ENCODE results near the gene ALKAL2. TPM values are rescaled to one million over a fixed set of nuclear protein-coding genes. Genes with fewer than 3 reads are reported as not detected.
"Not testable (repeated sequence)": the region's sequence is repeated elsewhere in the genome, so short reads cannot be mapped to it uniquely, and the experiment has no call there.

ALKAL2 gene
- 10 to 100 TPM; 11.0 to 28.8 (median 16.4) TPM for polyA plus RNA-seq

GRCh38 chr2:287911-288757 is at the start of gene ALKAL2:
Gene ALKAL2 (minus strand): TSS chr2:288091. CDS start chr2:287835, 256 bp downstream.
- H3K27ac ChIP-seq (ENCODE audit: low read depth, low read length), result no peak within 1 kb of the TSS
- 1% methylated on average over 88 to 128 of the region's 128 CpGs for WGBS, 3 donors

- H3K27ac ChIP-seq (ENCODE audit: low read depth, low read length), result not testable (repeated sequence)
- WGBS, 3 donors, result 95 to 96% (median 96%) methylated on average over 2 of the region's 2 CpGs
These were observed 49.1 kb upstream of the ALKAL2 start for GRCh38 chr2:336949-337348.

- H3K27ac ChIP-seq (ENCODE audit: low read depth, low read length), result no peak overlapping the region
- 66 to 89% (median 80%) methylated on average over 4 of the region's 4 CpGs for WGBS, 3 donors
These were observed 48.5 kb upstream of the ALKAL2 start for GRCh38 chr2:336360-336759.

GRCh38 chr2:332592-332991 is 44.7 kb upstream of the ALKAL2 start:
- WGBS, 3 donors, result 32 to 37% (median 33%) methylated on average over 3 of the region's 3 CpGs
- H3K27ac ChIP-seq (ENCODE audit: low read depth, low read length), result no peak overlapping the region

- WGBS, 3 donors, result 82 to 91% (median 86%) methylated on average over 4 of the region's 4 CpGs
- H3K27ac ChIP-seq (ENCODE audit: low read depth, low read length), result no peak overlapping the region
These were observed 40.9 kb upstream of the ALKAL2 start for GRCh38 chr2:328761-329160.

- WGBS, 3 donors, result 80 to 89% (median 87%) methylated on average over 9 of the region's 9 CpGs
- H3K27ac ChIP-seq (ENCODE audit: low read depth, low read length), result no peak overlapping the region
These were observed 35.1 kb upstream of the ALKAL2 start for GRCh38 chr2:323035-323434.

- WGBS, 3 donors, result 74 to 80% (median 76%) methylated on average over 10 of the region's 10 CpGs
- no peak overlapping the region for H3K27ac ChIP-seq (ENCODE audit: low read depth, low read length)
These were observed 34.4 kb upstream of the ALKAL2 start for GRCh38 chr2:322326-322725.

- H3K27ac ChIP-seq (ENCODE audit: low read depth, low read length), result no peak overlapping the region
- 90 to 91% (median 90%) methylated on average over 4 of the region's 4 CpGs for WGBS, 3 donors
These were observed 32.7 kb upstream of the ALKAL2 start for GRCh38 chr2:320561-320960.

- no peak overlapping the region for H3K27ac ChIP-seq (ENCODE audit: low read depth, low read length)
- WGBS, 3 donors, result 86 to 92% (median 90%) methylated on average over 33 to 34 of the region's 34 CpGs
These were observed 31.2 kb upstream of the ALKAL2 start for GRCh38 chr2:319059-319600.

GRCh38 chr2:317501-318424 is 29.9 kb upstream of the ALKAL2 start:
- H3K27ac ChIP-seq (ENCODE audit: low read depth, low read length), result no peak overlapping the region

GRCh38 chr2:316381-316780 is 28.5 kb upstream of the ALKAL2 start:
- H3K27ac ChIP-seq (ENCODE audit: low read depth, low read length), result no peak overlapping the region
- WGBS, 3 donors, result 91 to 94% (median 92%) methylated on average over 12 of the region's 12 CpGs

More at GRCh38 chr2:317501-318424, 29.9 kb upstream of the ALKAL2 start:
- 64 to 77% (median 76%) methylated on average over 27 of the region's 27 CpGs for whole genome bisulfite sequencing, 3 donors

GRCh38 chr2:315925-316324 is 28.0 kb upstream of the ALKAL2 start:
- H3K27ac ChIP-seq (ENCODE audit: low read depth, low read length), result not testable (repeated sequence)
- WGBS, 3 donors, result 52 to 65% (median 57%) methylated on average over 6 of the region's 6 CpGs

- 91 to 94% (median 92%) methylated on average over 56 of the region's 56 CpGs for WGBS, 3 donors
- no peak overlapping the region for H3K27ac ChIP-seq (ENCODE audit: low read depth, low read length)
These were observed 26.9 kb upstream of the ALKAL2 start for GRCh38 chr2:314561-315336.

GRCh38 chr2:313991-314390 is 26.1 kb upstream of the ALKAL2 start:
- WGBS, 3 donors, result 64 to 84% (median 76%) methylated on average over 14 of the region's 14 CpGs
- no peak overlapping the region for H3K27ac ChIP-seq (ENCODE audit: low read depth, low read length)

GRCh38 chr2:310994-311393 is 23.1 kb upstream of the ALKAL2 start:
- WGBS, 3 donors, result 74 to 82% (median 74%) methylated on average over 5 of the region's 5 CpGs
- no peak overlapping the region for H3K27ac ChIP-seq (ENCODE audit: low read depth, low read length)

GRCh38 chr2:309954-310510 is 22.1 kb upstream of the ALKAL2 start:
- H3K27ac ChIP-seq (ENCODE audit: low read depth, low read length), result no peak overlapping the region
- 70 to 75% (median 72%) methylated on average over 10 of the region's 10 CpGs for WGBS, 3 donors

- no peak overlapping the region for H3K27ac ChIP-seq (ENCODE audit: low read depth, low read length)
- 55 to 66% (median 60%) methylated on average over 13 of the region's 13 CpGs for WGBS, 3 donors
These were observed 21.5 kb upstream of the ALKAL2 start for GRCh38 chr2:309148-309953.

Data from adipose tissue (tissue), 3 donors.